T1000 (cell line): ENCODE results near the gene HPCAL1.

Source experiments
- DNase-seq: peaks from one replicate; lab custom pipeline; 2025; ENCODE audit warnings: mixed read lengths; lab: John Stamatoyannopoulos, UW

The HPCAL1 gene

GRCh38 chr2:10426726-10427617 lies 124.3 kb downstream of the HPCAL1 start:
- DNase-seq: no peak

- no peak for DNase-seq
Measured at GRCh38 chr2:10427618-10427949, 124.9 kb downstream of the HPCAL1 start.

GRCh38 chr2:10428355-10428754 lies 125.7 kb downstream of the HPCAL1 start:
- DNase-seq: no peak

GRCh38 chr2:10428924-10429323 lies 126.2 kb downstream of the HPCAL1 start:
- no peak for DNase-seq

GRCh38 chr2:10430886-10431622 lies 128.3 kb downstream of the HPCAL1 start:
- no peak for DNase-seq

GRCh38 chr2:10431797-10432196 lies 129.1 kb downstream of the HPCAL1 start:
- DNase-seq: no peak

GRCh38 chr2:10432311-10433181 lies 129.8 kb downstream of the HPCAL1 start:
- DNase-seq: no peak

GRCh38 chr2:10433264-10433946 lies 130.7 kb downstream of the HPCAL1 start:
- no peak for DNase-seq

- no peak for DNase-seq
Measured at GRCh38 chr2:10433947-10434885, 131.5 kb downstream of the HPCAL1 start.

GRCh38 chr2:10434886-10435819 lies 132.4 kb downstream of the HPCAL1 start:
- peak; percentile 69 for DNase-seq

- DNase-seq: no peak
Measured at GRCh38 chr2:10435820-10436204, 133.1 kb downstream of the HPCAL1 start.

- no peak for DNase-seq
Measured at GRCh38 chr2:10436583-10437110, 133.9 kb downstream of the HPCAL1 start.

GRCh38 chr2:10437806-10438205 lies 135.1 kb downstream of the HPCAL1 start:
- no peak for DNase-seq

GRCh38 chr2:10438688-10439087 lies 136.0 kb downstream of the HPCAL1 start:
- DNase-seq: no peak

- no peak for DNase-seq
Measured at GRCh38 chr2:10439185-10439879, 136.6 kb downstream of the HPCAL1 start.

GRCh38 chr2:10439971-10440370 lies 137.3 kb downstream of the HPCAL1 start:
- no peak for DNase-seq

- DNase-seq: no peak
Measured at GRCh38 chr2:10440736-10441135, 138.0 kb downstream of the HPCAL1 start.

- DNase-seq: no peak
Measured at GRCh38 chr2:10441948-10442347, 139.2 kb downstream of the HPCAL1 start.
